GM12892 (cell line): Measurements from ENCODE around the gene SLC25A22.

Experiments used
- POLR2A ChIP-seq: IDR thresholded peaks from 2 replicates; pipeline ENCODE4 v1.6.1; 2011; ENCODE audit warnings: low read depth, low read length, control low read depth
- POLR2AphosphoS5 ChIP-seq: IDR thresholded peaks from 2 replicates; pipeline ENCODE4 v1.6.1; 2011; ENCODE audit warnings: low read depth, low read length, control low read depth

DNA sequence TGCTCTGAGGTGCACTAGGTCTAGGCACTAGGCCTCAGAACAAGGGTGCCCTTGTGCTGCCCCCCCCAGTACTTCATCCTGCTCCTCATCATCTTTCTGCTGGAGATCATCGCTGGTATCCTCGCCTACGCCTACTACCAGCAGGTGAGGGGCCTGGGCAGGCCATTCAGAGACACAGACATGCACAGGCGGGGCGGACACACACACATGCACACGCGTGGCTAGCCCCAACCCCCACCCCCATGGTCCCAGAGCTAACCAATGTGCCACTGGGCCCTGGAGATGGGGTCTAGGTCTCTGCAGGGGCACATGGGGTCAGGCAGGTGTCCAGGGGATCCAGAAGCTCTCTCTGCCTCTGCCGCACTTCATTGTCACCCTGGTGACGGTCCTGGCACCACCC lies 38.6 kb upstream of the SLC25A22 start:
- no peak for TF ChIP-seq POLR2A
- TF ChIP-seq POLR2AphosphoS5: no peak
